Endodermal cell (in vitro differentiated cells): ENCODE measurements around the gene PPFIA2. TPM values are rescaled to one million over a fixed set of nuclear protein-coding genes. Genes with fewer than 3 reads are reported as not detected.

Source experiments
- DNase-seq: peaks from one replicate; pipeline ENCODE4 v3.0.0-alpha.2; 2017
- H3K27ac ChIP-seq: 2 replicates; pipeline ENCODE4 v1.5.1; 2013; ENCODE audit warnings: mild to moderate bottlenecking, low read depth, low read length, moderate library complexity
- H3K27me3 ChIP-seq: 2 replicates; pipeline ENCODE4 v1.6.1; 2013; ENCODE audit warnings: mild to moderate bottlenecking, low read length, moderate library complexity; ENCODE audit not compliant: insufficient read depth, control insufficient read depth, poor library complexity, severe bottlenecking
- H3K36me3 ChIP-seq: 2 replicates; pipeline ENCODE4 v1.7.0; 2013; ENCODE audit warnings: mild to moderate bottlenecking, low read length, moderate library complexity; ENCODE audit not compliant: control insufficient read depth, insufficient read depth
- H3K4me1 ChIP-seq: one replicate; pipeline ENCODE4 v1.7.0; 2013; ENCODE audit warnings: low read length; ENCODE audit not compliant: control insufficient read depth, insufficient read depth
- H3K4me3 ChIP-seq: 2 replicates; pipeline ENCODE4 v1.5.1; 2013; ENCODE audit warnings: mild to moderate bottlenecking, low read length, moderate library complexity
- H3K9ac ChIP-seq: 2 replicates; pipeline ENCODE4 v1.6.1; 2013; ENCODE audit warnings: mild to moderate bottlenecking, low read length, moderate library complexity; ENCODE audit not compliant: poor library complexity, severe bottlenecking; ENCODE audit errors: extremely low read depth
- H3K9me3 ChIP-seq: 2 replicates; pipeline ENCODE4 v1.6.1; 2013; ENCODE audit warnings: mild to moderate bottlenecking, low read length, moderate library complexity; ENCODE audit not compliant: control insufficient read depth
- H3K27ac Mint-ChIP-seq: 2 replicates; pipeline ENCODE4 v1.8.0; 2020; ENCODE audit warnings: mixed read lengths
- H3K27me3 Mint-ChIP-seq: 2 replicates; pipeline ENCODE4 v1.8.0; 2021; ENCODE audit warnings: mild to moderate bottlenecking, mixed read lengths; ENCODE audit not compliant: insufficient read depth
- H3K36me3 Mint-ChIP-seq: 2 replicates; pipeline ENCODE4 v1.8.0; 2020; ENCODE audit warnings: low read depth, mixed read lengths
- H3K4me1 Mint-ChIP-seq: 2 replicates; pipeline ENCODE4 v1.8.0; 2020; ENCODE audit warnings: mixed read lengths
- H3K4me3 Mint-ChIP-seq: 2 replicates; pipeline ENCODE4 v1.8.0; 2020; ENCODE audit warnings: mild to moderate bottlenecking, moderate library complexity, mixed read lengths
- H3K9me3 Mint-ChIP-seq: 2 replicates; pipeline ENCODE4 v1.8.0; 2020; ENCODE audit warnings: mild to moderate bottlenecking, mixed read lengths
- WGBS, 2 experiments: methylation state at CpG; one replicate each; pipeline versions ENCODE4 v1.1.5 to v1.1.7; 2013; ENCODE audit warnings: missing lambda C conversion rate in 2 of 2, mixed read lengths in 1 of 2; ENCODE audit not compliant: insufficient coverage in 1 of 2, insufficient read length in 1 of 2; 5-methylcytosine and 5-hydroxymethylcytosine counted together
- total RNA-seq, 2 donors: library from RNA; stranded (reverse); fragmentation: NEBNext Ultra II Directional in 1 of 2; extraction: Animal tissue kit (Norgen Biotek cat#: 25700) in 1 of 2; gene quantifications; 2 replicates in 1 of 2; 3 replicates in 1 of 2; pipeline ENCODE4 v1.2.1, GENCODE V29; 2021
- TF ChIP-seq, protein P1 (sequence below): fragments of 200-600 bp; sonication (generic); conservative IDR thresholded peaks from 2 replicates; pipeline ENCODE4 v1.5.0; 2021; ENCODE audit warnings: antibody characterized with exemption, mild to moderate bottlenecking

The PPFIA2 gene
- total RNA-seq, 2 donors from 2014 or later = 1.2 TPM; not detected in 1

DNA sequence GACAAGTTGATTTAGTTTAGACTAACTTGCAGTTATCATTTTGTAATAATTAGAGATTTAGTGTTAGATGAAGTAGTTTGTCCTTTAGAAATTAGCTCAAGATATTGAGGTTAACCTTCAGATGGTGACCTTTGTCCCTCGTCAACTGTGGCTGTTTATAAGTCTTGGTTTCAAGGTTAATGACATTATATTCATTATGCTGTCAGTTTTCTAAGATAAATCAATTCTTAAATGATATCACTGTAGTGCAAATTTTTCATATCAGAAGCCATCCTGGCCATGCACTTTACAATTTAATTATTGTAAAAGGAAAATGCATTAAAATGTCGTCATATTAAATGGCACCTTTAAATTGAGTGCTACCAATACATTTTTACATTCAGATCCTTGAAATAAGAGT is 19.6 kb upstream of the PPFIA2 start:
- 100% methylated on average over 1 of the region's 2 CpGs; no CpG with 5 or more reads in 1 of the 2 experiments for WGBS, 2 experiments
- Histone ChIP-seq H3K9ac (no peak overlapping the region), H3K36me3 (no peaks in the 10 kb centered on the region), H3K27me3 (peaks cover 5% of the 10 kb centered on the region), H3K9me3 (no peaks in the 10 kb centered on the region), H3K4me1 (no peaks in the 10 kb centered on the region), H3K4me3 (no peak overlapping the region), H3K27ac (no peak overlapping the region)
- Mint-ChIP-seq H3K4me1 (peaks cover 2% of the 10 kb centered on the region), H3K36me3 (no peaks in the 10 kb centered on the region), H3K27me3 (no peaks in the 10 kb centered on the region), H3K27ac (no peak overlapping the region), H3K9me3 (no peaks in the 10 kb centered on the region), H3K4me3 (no peak overlapping the region)
- TF ChIP-seq, protein P1, sequence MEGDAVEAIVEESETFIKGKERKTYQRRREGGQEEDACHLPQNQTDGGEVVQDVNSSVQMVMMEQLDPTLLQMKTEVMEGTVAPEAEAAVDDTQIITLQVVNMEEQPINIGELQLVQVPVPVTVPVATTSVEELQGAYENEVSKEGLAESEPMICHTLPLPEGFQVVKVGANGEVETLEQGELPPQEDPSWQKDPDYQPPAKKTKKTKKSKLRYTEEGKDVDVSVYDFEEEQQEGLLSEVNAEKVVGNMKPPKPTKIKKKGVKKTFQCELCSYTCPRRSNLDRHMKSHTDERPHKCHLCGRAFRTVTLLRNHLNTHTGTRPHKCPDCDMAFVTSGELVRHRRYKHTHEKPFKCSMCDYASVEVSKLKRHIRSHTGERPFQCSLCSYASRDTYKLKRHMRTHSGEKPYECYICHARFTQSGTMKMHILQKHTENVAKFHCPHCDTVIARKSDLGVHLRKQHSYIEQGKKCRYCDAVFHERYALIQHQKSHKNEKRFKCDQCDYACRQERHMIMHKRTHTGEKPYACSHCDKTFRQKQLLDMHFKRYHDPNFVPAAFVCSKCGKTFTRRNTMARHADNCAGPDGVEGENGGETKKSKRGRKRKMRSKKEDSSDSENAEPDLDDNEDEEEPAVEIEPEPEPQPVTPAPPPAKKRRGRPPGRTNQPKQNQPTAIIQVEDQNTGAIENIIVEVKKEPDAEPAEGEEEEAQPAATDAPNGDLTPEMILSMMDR = no peak
- DNase-seq = no peak

DNA sequence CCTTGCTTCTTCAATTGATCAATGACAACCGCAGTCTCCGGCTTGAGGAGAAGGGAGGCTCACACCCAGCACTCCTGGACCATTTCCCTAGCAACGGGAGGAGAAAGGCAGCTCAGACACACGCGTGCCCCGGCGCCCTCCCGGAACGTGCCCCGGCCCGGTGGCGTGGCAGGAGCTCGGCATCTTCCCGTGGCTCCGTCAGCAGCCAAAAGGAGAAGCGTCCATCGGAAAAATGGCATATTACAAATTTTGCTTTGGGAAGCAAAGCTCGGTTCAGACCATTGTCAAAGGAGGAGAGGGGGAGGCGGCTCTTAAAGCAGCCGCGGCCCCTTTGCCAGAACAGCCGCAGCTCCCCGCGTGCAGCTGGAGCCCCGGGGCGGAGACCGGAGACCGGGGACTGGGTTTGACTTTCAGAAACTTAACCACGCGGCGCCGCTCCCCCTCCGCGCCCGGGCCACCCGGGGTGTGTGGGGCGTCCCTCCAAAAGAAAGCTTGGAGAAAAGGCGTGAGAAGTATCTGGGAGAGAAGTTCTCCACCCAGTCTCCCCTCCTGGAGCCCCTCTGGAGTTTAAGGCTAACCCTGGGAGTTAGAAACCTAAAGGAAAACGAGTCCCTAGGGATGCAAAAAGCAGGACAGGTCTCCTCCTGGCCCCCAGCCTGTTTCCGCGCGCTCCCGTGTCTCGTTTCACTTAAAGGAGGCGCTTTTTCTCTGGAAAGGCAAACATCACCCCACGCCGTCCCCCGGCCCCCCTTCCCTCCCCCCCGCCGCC is 545 bp downstream of the PPFIA2 start:
- DNase-seq = peak; percentile 87
- H3K9me3 ChIP-seq = no peaks in the 10 kb centered on the region
- H3K4me3 ChIP-seq = peak overlapping the region; percentile 77
- H3K36me3 ChIP-seq = no peaks in the 10 kb centered on the region
- H3K9ac ChIP-seq = no peak overlapping the region
- no peaks in the 10 kb centered on the region for H3K4me1 ChIP-seq
- H3K27me3 ChIP-seq = peaks cover 57% of the 10 kb centered on the region
- H3K27ac Mint-ChIP-seq = no peak overlapping the region
- WGBS, 2 experiments = 0 to 1% methylated on average over 8 to 43 of the region's 50 CpGs
- peak overlapping the region; percentile 57 for H3K4me3 Mint-ChIP-seq
- H3K9me3 Mint-ChIP-seq = peaks cover 4% of the 10 kb centered on the region
- H3K4me1 Mint-ChIP-seq = no peaks in the 10 kb centered on the region
- no peaks in the 10 kb centered on the region for H3K36me3 Mint-ChIP-seq
- H3K27ac ChIP-seq = no peak overlapping the region
- TF ChIP-seq, protein P1 = no peak
- peaks cover 50% of the 10 kb centered on the region for H3K27me3 Mint-ChIP-seq

DNA sequence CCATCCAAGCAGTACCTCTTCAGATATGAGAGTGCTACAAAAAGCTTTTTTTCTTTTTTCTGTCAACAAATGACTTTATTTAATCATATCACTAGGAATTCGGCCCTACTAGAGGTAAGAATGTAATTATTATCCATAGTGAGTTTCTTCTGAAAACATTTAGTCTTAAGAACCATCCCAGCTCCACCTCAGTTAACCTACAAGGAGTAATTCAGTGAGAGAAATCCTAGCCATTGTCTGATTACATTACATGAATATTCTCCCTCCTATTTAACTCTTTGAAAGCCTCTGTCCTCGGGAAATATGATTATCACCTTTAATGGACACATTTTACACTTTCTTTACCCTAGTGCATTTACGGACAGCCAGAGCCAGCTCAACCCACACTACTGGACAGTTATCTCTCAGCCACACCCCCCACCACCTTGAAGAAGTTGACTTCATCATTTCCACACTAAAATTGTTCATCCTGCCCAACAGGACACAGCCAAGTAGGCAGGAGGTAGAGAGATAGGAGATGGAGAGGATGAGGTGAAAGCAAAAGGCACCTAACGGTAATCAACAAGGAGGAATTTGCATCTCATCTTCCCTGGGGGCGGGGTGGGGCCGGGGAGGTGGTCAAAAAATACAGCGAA is 1.3 kb downstream of the PPFIA2 start:
- Mint-ChIP-seq H3K4me3 (peak overlapping the region; percentile 57), H3K4me1 (no peaks in the 10 kb centered on the region), H3K27ac (no peak overlapping the region), H3K36me3 (no peaks in the 10 kb centered on the region), H3K27me3 (peaks cover 50% of the 10 kb centered on the region), H3K9me3 (no peaks in the 10 kb centered on the region)
- 20 to 21% methylated on average over 4 to 6 of the region's 7 CpGs for WGBS, 2 experiments
- DNase-seq = no peak
- Histone ChIP-seq H3K9ac (no peak overlapping the region), H3K4me3 (no peak overlapping the region), H3K36me3 (no peaks in the 10 kb centered on the region), H3K4me1 (no peaks in the 10 kb centered on the region), H3K9me3 (no peaks in the 10 kb centered on the region), H3K27me3 (peaks cover 57% of the 10 kb centered on the region), H3K27ac (no peak overlapping the region)
- TF ChIP-seq, protein P1 = no peak
